WERI-Rb-1 (cell line): ENCODE measurements around the gene PTPRG.

Source experiments
- DNase-seq: peaks from one replicate; pipeline ENCODE4 v3.0.0-alpha.2; 2020
- H3K27ac ChIP-seq: fragments of 250-450 bp; sonication (Bioruptor Pico); 2 replicates; pipeline ENCODE4 v1.5.1; 2020; ENCODE audit warnings: mild to moderate bottlenecking, moderate library complexity
- H3K27me3 ChIP-seq: fragments of 250-450 bp; sonication (Bioruptor Pico); 2 replicates; pipeline ENCODE4 v1.5.1; 2021; ENCODE audit warnings: mild to moderate bottlenecking, low read depth, moderate library complexity; ENCODE audit not compliant: insufficient read depth, severe bottlenecking
- H3K36me3 ChIP-seq: fragments of 250-450 bp; sonication (Bioruptor Pico); 2 replicates; pipeline ENCODE4 v1.5.1; 2020; ENCODE audit warnings: mild to moderate bottlenecking, moderate library complexity
- H3K4me3 ChIP-seq: 2 replicates; pipeline ENCODE4 v1.5.1; 2011; ENCODE audit warnings: low read depth, mild to moderate bottlenecking, control low read depth, low read length
- H3K9me3 ChIP-seq: fragments of 250-450 bp; sonication (Bioruptor Pico); 2 replicates; pipeline ENCODE4 v1.5.1; 2021; ENCODE audit warnings: mild to moderate bottlenecking, moderate library complexity; ENCODE audit not compliant: severe bottlenecking
- TF ChIP-seq, protein P1 (sequence below): IDR thresholded peaks from 2 replicates; pipeline ENCODE4 v1.5.1; 2011; ENCODE audit warnings: low read depth, mild to moderate bottlenecking, control low read depth, inconsistent platforms, low read length

PTPRG gene

GRCh38 chr3:62134061-62134496 lies 572.7 kb downstream of the PTPRG start:
- no peak for DNase-seq
- Histone ChIP-seq H3K36me3 (peaks cover 10% of the 10 kb centered on the region), H3K27me3 (no peaks in the 10 kb centered on the region), H3K9me3 (no peaks in the 10 kb centered on the region), H3K27ac (no peak overlapping the region), H3K4me3 (no peak overlapping the region)
- TF ChIP-seq, protein P1, sequence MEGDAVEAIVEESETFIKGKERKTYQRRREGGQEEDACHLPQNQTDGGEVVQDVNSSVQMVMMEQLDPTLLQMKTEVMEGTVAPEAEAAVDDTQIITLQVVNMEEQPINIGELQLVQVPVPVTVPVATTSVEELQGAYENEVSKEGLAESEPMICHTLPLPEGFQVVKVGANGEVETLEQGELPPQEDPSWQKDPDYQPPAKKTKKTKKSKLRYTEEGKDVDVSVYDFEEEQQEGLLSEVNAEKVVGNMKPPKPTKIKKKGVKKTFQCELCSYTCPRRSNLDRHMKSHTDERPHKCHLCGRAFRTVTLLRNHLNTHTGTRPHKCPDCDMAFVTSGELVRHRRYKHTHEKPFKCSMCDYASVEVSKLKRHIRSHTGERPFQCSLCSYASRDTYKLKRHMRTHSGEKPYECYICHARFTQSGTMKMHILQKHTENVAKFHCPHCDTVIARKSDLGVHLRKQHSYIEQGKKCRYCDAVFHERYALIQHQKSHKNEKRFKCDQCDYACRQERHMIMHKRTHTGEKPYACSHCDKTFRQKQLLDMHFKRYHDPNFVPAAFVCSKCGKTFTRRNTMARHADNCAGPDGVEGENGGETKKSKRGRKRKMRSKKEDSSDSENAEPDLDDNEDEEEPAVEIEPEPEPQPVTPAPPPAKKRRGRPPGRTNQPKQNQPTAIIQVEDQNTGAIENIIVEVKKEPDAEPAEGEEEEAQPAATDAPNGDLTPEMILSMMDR = no peak

- no peak overlapping the region for H3K4me3 ChIP-seq
- TF ChIP-seq, protein P1 = no peak
- peaks cover 22% of the 10 kb centered on the region for H3K36me3 ChIP-seq
- H3K27me3 ChIP-seq = no peaks in the 10 kb centered on the region
- H3K9me3 ChIP-seq = no peaks in the 10 kb centered on the region
- no peak overlapping the region for H3K27ac ChIP-seq
- DNase-seq = no peak
Measured at GRCh38 chr3:62135741-62136140, 574.4 kb downstream of the PTPRG start.

DNA sequence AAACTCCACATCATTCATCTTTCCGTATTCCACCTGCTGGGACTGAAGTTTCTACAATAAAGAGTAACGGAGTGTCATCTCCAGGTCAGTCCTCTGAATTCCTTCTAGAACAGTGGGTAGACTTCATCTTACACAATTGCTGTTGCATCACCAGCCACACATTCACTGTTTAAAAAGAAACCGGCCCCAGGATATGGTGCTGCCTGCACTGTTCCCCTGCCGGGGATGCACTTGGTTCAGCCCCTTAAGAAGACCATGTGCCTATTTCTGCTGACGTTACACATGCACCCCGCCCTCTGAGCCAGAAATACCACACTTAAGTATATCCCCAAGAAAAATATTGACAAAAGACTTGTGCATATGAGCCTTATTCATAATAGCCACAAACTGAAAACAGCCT lies 578.6 kb downstream of the PTPRG start:
- Histone ChIP-seq H3K36me3 (peaks cover 18% of the 10 kb centered on the region), H3K27ac (no peak overlapping the region), H3K9me3 (no peaks in the 10 kb centered on the region), H3K27me3 (no peaks in the 10 kb centered on the region), H3K4me3 (no peak overlapping the region)
- TF ChIP-seq, protein P1 = no peak
- DNase-seq = no peak

DNA sequence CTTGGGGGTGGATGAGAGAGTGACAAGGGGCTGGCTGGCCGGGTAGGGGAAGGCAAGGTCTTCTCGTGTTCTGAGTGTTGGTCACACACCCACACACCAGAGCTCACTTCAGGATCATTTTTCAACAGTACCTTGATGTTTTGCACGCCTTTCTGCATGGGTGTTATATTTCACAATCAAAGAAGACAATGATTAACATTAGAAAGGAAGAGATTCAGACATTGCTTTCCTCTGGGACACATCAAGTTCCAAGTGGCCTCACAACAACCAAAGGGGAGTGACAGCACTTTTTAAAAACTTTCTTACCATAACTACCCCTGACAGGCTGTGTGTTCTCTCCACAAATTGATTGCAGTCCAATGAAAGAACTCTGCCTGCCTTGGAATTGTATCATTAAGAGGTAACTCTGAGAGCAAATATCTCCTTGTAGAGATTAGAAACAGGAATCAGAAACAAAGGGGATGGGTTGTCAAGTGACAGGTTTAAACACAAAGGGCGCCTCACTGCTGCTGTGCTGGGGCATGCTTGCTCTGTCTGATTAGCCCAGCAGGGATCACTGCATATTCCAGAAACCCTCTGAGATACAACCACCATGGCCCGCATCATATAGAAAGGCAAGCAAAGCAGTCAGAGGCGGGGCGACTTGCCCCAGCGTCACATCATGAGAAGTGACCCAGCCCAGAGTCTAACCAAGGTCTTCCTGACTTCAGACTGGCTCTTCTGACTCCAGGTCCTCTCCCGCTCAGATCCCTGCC lies 581.1 kb downstream of the PTPRG start:
- TF ChIP-seq, protein P1 = no peak
- Histone ChIP-seq H3K4me3 (no peak overlapping the region), H3K27me3 (no peaks in the 10 kb centered on the region), H3K36me3 (peaks cover 18% of the 10 kb centered on the region), H3K27ac (no peak overlapping the region), H3K9me3 (no peaks in the 10 kb centered on the region)
- DNase-seq = no peak

GRCh38 chr3:62143843-62144450 lies 582.6 kb downstream of the PTPRG start:
- H3K27ac ChIP-seq = no peak overlapping the region
- TF ChIP-seq, protein P1 = no peak
- no peaks in the 10 kb centered on the region for H3K27me3 ChIP-seq
- H3K36me3 ChIP-seq = peaks cover 18% of the 10 kb centered on the region
- no peak overlapping the region for H3K4me3 ChIP-seq
- no peaks in the 10 kb centered on the region for H3K9me3 ChIP-seq
- DNase-seq = no peak
